Transverse colon (tissue), 4 donors: Measurements from ENCODE around the gene KPNA2.
"Not testable (repeated sequence)": the region's sequence is repeated elsewhere in the genome, so short reads cannot be mapped to it uniquely, and the experiment has no call there.

Source experiments
- POLR2A ChIP-seq: fragments of 450-650 bp; IDR thresholded peaks from one replicate; pipeline ENCODE4 v1.6.1; 2016; ENCODE audit warnings: antibody characterized with exemption, mild to moderate bottlenecking, moderate library complexity
- POLR2AphosphoS5 ChIP-seq, 3 donors: sonication (generic); formaldehyde crosslinking; IDR thresholded peaks; one replicate each; pipeline ENCODE4 v1.6.1; 2016; ENCODE audit warnings: antibody characterized with exemption in 3 of 3
- TF ChIP-seq, protein P1 (sequence below), 5 experiments: fragments of 200-600 bp in 3 of 5; fragments of 450-650 bp in 2 of 5; sonication (generic) in 3 of 5; IDR thresholded peaks; 1 replicate in 2 of 5; 2 replicates in 3 of 5; pipeline ENCODE4 v1.5.1; 2016 to 2017; ENCODE audit warnings: antibody characterized with exemption in 5 of 5, inconsistent platforms in 3 of 5, mild to moderate bottlenecking in 2 of 5, moderate library complexity in 1 of 5

DNA sequence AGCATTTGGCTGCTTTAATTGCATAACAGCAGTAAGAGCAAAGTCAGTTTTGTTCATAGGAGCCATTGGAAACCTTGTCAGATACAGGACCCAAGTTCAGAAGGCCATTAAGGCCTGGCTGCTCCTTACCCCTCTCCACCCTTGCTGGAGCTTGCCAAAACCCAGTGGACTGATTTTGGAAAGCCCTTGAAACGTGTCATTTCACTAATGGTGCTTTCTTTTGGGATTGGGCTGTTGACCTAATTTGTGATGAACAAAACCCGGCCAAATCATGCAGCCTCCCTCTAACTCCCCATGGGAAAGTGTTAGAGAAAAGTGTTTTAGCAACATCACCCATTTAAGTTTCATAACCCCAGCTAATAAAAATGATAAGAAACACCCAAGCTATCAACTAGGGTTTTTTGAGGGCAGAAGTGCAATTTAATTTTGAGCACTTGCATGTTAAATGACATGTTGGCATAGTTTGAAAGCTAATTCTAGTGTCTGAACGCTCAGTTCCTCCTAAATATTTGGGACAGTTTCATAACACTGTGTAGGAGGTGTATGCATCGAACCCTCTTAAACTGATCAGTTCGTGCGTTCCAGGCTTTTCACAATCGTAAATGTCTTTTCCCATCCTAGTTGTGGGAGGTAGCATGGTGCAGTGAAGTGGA lies 12.5 kb downstream of the KPNA2 start:
- TF ChIP-seq, protein P1, sequence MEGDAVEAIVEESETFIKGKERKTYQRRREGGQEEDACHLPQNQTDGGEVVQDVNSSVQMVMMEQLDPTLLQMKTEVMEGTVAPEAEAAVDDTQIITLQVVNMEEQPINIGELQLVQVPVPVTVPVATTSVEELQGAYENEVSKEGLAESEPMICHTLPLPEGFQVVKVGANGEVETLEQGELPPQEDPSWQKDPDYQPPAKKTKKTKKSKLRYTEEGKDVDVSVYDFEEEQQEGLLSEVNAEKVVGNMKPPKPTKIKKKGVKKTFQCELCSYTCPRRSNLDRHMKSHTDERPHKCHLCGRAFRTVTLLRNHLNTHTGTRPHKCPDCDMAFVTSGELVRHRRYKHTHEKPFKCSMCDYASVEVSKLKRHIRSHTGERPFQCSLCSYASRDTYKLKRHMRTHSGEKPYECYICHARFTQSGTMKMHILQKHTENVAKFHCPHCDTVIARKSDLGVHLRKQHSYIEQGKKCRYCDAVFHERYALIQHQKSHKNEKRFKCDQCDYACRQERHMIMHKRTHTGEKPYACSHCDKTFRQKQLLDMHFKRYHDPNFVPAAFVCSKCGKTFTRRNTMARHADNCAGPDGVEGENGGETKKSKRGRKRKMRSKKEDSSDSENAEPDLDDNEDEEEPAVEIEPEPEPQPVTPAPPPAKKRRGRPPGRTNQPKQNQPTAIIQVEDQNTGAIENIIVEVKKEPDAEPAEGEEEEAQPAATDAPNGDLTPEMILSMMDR (IDR thresholded peaks at IDR 0.05): not testable (repeated sequence)
- not testable (repeated sequence) for TF ChIP-seq POLR2AphosphoS5 (IDR thresholded peaks at IDR 0.05); POLR2A
